KBM-7 (cell line): ENCODE data around the gene CHCHD3.
"Not testable (repeated sequence)": the region's sequence is repeated elsewhere in the genome, so short reads cannot be mapped to it uniquely, and the experiment has no call there.

ENCODE experiments used
- DNase-seq: peaks from one replicate; pipeline ENCODE4 v3.0.0-alpha.2; 2015
- in situ Hi-C: fragments of 300-500 bp; cut with MboI; formaldehyde crosslinking; loops from 2 replicates; pipeline ENCODE4 v1.14.3; 2020; ENCODE audit warnings: low sequenced_read_pairs, low pct_unique_long_range_greater_than_20kb, mixed read lengths

Gene CHCHD3

GRCh38 chr7:133051066-133051465 is 30.8 kb downstream of the CHCHD3 start:
- in situ Hi-C loops = no loop called here

DNA sequence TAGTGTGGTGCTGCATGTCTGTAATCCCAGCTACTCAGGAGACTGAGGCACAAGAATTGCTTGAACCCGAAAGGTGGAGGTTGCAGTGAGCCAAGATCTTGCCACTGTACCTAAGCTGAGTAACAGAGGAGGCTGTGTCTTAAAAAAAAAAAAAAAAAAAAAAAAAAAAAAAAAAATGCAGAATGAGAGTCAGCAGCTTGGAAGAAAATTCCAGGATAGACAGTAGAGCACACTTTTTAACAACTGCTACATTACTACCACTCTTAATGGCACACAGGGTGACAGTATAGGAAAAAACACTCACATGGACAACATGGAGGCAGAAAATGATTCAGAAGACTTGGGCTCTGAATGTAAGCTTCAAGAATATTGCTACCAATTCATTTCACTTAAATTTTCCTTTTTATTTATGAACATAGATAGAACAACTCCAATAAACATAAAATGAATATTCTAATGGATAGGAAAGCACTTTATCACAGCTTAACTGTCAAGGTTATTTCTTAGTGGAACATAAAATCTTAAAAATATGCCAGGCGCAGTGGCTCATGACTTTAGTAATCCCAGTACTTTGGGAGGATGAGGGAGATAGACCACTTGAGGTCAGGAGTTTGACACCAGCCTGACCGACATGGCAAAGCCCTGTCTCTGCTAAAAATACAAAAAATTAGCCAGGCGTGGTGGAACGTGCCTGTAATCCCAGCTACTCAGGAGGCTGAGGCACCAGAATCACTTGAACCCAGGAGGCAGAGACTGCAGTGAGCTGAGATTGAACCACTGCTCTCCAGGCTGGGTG is 31.5 kb downstream of the CHCHD3 start:
- in situ Hi-C loops = no loop called here
- DNase-seq = no peak

More at GRCh38 chr7:133051066-133051465, 30.8 kb downstream of the CHCHD3 start:
- peak; percentile 23 for DNase-seq

DNA sequence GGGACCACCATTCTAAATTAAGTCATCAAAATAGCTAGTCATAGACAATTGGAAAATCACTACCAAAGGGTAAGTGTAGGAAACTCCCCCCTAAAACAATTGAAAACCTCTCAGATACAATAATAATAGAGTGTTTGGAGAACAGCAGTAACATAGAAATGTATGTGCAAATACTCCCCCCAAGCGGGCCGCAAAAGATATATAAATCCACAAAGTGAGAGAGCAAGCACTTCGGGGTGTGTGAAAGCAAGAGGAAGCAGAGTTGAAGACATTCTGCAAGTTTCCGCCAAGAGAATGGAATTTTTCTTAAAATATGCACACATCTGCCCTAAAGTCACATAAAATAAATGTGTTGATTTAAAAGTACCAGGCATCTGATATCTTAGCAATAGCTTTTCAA is 33.3 kb downstream of the CHCHD3 start:
- DNase-seq = no peak
- in situ Hi-C loops = no loop called here

DNA sequence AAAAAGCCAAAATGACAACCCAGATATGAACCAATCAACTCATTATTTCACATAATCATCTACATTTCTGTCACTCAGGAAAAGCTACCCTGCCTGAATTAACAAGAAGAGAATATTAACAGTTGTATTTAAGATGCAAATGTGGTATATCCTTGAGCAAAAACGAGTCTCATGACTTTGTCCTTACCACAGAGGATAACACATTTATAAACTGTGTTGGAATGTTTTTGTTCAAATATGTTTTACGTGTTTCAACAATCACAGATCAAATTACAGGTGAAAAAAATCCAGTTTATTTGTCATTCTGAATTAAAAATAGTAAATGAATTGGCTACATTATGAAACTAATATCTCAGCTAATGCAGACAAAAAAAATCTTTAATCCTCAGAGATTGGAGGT is 34.6 kb downstream of the CHCHD3 start:
- no peak for DNase-seq
- in situ Hi-C loops = no loop called here

GRCh38 chr7:133044722-133045473 is 37.0 kb downstream of the CHCHD3 start:
- DNase-seq = no peak
- in situ Hi-C loops = no loop called here

DNA sequence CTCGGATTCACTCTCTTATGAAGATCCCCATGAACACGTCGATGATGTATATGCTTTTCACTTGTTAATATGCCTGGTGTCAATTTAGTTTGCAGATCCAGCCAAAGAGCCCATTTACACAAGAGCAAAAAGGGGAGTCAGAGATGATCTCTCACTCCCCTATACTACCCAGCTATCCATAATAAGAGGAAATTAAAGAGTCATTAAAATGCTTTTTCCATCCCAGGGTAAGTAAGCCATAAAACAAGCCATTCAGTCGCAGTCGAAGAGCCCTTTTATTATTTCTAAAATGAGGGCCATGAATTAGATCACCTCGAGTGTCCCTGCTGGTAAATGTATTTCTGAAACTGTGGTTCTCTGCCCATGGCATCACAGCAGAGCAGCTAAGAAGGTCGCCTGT is 41.2 kb downstream of the CHCHD3 start:
- no peak for DNase-seq
- in situ Hi-C loops = no loop called here

- in situ Hi-C loops = no loop called here
- DNase-seq = no peak
Measured at GRCh38 chr7:133040178-133040577, 41.7 kb downstream of the CHCHD3 start.

GRCh38 chr7:133039614-133040013 is 42.3 kb downstream of the CHCHD3 start:
- no peak for DNase-seq
- in situ Hi-C loops = no loop called here

- in situ Hi-C loops = no loop called here
- DNase-seq = no peak
Measured at GRCh38 chr7:133036289-133036688, 45.6 kb downstream of the CHCHD3 start.

DNA sequence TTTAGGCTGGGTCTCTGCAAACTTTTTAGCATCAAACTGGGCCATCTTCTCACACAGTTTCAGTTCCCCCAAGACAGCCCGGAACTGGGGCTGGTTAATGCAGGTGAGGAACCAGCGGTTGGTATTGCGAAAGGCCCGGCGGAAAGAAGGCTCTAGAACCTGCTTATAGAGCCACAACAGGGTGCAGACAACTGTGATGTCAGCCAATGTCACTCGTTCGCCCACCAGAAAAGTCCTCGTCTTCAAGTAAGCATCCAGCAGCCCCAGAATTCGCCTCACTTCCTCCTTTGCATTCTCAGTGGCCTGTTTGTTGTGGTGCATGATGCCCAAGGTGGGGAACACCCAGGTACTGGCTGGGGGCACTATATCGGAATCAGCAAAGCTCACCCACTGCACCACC is 46.6 kb downstream of the CHCHD3 start:
- DNase-seq, in situ Hi-C loops: not testable (repeated sequence)

DNA sequence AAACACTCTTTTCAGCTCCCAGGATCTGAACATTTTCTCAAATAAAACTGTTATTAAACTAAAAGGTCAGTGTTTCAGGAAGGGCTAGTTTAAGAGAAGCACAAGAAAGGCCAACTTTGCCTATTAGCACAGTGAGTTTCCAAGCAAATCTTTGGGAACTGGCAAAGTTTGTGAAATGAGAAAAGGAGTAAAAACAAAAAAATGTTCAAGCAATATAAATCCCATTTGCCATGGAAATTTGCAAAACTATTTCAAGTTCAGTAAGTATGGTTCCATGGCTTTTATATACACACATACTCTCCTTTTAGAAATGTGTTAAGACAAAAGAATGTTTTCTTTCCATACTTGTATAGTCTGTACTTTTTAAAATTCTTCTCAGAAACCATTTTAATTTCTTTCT is 51.5 kb downstream of the CHCHD3 start:
- DNase-seq = no peak
- in situ Hi-C loops = no loop called here

DNA sequence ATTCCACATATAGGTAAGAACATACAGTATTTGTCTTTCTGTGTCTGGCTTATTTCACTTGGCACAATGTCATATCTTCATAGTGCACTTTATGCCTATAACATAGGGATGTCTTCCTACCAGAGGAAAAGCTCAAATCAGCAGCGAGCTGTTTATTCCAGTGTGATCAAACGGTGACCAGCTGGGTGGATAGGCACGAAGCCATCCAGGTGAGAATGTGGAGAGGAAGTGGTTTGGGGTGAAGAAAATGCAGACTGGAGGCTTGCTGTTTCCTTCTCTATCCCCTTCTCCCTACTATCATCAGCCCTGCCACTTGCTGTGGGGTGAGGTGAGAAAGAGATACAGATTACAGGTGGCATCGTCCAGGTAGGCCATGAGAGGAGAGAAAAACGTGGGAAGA is 52.4 kb downstream of the CHCHD3 start:
- in situ Hi-C loops = no loop called here
- no peak for DNase-seq

DNA sequence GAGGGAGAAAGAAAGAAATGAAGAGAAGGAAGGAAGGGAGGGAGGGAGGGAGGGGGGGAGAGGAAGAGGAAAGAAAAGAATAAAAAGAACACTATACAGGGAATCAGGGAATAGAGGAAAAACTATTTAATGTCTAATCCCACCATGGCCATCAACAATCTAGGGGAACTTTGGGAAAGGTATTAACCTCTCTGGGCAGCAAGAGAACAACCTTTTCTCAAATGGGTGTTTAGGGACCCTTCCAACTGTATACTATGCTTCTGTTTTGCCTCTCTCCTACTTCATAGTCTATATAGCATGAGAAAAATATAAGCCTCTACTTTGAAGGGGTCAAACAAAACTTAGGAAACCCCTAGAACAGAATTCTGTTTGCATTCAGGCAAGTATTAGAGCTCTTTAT is 54.5 kb downstream of the CHCHD3 start:
- no peak for DNase-seq
- in situ Hi-C loops = no loop called here

DNA sequence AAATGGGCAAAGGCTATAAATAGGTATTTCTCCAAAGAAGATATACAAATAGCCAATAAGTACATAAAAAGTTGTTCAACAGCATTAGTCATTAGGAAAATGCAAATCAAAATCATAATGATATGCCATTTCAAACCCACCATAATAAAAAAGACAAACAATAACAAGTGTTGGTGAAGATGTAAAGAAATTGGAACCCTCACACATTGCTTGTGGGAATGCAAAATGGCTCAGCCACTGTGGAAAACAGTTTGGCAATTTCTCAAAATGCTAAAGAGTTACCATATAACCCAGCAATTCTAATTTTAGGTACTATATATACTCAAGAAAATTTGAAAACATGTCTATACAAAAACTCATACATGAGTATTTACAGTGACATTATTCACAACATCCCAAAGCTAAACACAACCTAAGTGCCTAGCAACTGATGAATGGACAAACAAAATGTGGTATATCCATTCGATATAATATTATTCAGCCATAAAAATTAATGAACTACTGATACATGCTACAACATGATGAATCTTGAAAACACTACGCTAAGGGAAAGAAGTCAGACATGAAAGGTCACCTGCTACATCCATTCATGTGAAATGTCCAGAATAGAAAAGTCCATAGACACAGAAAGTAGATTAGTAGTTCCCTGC is 55.6 kb downstream of the CHCHD3 start:
- in situ Hi-C loops = no loop called here
- no peak for DNase-seq

DNA sequence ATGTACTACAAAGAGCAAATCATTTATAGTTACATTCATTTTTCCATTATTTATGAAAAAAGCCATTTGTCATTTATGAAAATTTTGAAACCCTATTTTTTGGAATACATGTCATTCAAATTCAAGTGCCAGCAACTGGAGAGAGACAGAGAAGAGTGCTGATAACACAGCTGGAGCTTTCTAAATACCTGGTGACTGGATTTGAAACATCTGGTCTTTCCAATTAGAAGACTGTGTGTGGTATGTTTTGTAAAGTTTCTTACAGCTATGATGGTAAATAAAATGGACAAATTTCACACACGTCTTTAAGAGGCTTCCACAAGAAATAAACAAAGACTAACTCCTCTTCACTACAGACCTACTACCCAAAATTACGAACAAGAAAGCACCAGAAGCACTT is 56.8 kb downstream of the CHCHD3 start:
- no peak for DNase-seq
- in situ Hi-C loops = no loop called here

DNA sequence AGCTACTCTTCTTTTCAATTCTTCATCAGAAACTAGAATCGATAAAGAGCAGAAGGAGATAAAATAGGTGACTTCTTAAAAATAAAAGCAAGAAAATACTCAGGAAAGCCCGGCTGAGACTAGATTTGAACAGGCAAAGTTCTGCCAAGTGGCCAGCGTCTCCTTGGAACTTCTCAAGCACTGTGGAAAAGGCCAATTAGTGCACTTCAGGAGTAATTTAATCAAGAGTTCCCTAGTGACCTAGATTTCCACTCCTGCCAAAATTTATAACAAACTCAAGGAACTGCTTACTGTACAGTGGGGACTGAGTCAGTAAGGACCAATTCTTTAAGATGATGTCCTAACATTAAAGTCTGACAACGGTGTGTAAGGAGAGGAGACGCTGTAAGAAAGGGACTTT is 57.3 kb downstream of the CHCHD3 start:
- DNase-seq = no peak
- in situ Hi-C loops = no loop called here

- no peak for DNase-seq
- in situ Hi-C loops = no loop called here
Measured at GRCh38 chr7:133023370-133024071, 58.4 kb downstream of the CHCHD3 start.

DNA sequence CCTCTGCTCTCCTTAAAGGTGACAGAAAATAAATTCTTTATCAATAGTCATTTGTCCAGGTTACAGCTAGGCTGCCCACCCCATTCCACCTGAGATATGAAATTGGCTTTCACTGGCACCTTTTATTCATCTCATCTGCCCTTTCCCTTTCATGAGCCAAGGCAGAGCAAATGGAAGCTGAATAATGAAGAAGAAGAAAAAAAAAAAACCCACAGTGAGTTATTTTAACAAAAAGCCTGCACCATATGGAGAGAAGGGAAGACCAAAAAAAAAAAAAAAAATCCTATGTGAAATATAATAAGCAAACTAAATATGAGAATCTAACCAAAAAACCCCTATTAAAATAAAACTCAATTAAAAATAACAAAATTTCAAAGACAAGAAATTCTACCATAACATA is 59.2 kb downstream of the CHCHD3 start:
- in situ Hi-C loops = no loop called here
- no peak for DNase-seq

DNA sequence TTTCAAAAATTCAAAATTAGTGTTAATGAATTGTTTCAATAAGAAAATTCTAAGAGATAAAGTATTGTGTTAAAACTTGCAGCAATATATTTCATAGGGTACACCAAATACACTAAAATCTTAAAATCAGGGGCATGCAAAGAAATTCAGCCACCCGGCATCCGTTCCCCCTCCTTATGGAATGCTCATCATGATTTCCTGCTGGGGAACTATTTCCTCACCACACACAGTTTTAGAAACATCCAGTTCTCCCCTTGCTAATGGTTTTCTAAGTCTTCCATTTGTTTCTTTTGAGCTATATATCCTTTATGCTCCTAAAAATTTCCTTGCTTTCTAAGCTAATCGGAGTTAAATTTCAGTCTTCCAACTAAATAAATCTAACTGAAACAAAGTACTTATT is 60.7 kb downstream of the CHCHD3 start:
- in situ Hi-C loops = no loop called here
- no peak for DNase-seq

- in situ Hi-C loops = no loop called here
- DNase-seq = no peak
Measured at GRCh38 chr7:133020496-133020895, 61.4 kb downstream of the CHCHD3 start.
